H54 (cell line): ENCODE measurements around the gene SRF.

Source experiments
- DNase-seq: peaks from one replicate; pipeline ENCODE4 v3.0.0; 2011; ENCODE audit warnings: low spot score, mixed read lengths; ENCODE audit not compliant: insufficient read length
- FAIRE-seq: peaks from 3 replicates; lab custom pipeline; 2011; peaks lifted over from hg19 to GRCh38; lab: Jason Lieb, UNC
- POLR2A ChIP-seq: IDR thresholded peaks from 2 replicates; pipeline ENCODE4 v1.6.1; 2011; ENCODE audit warnings: low read depth, mild to moderate bottlenecking, low read length

The SRF gene

GRCh38 chr6:43183441-43183840 is 12.4 kb downstream of the SRF start:
- TF ChIP-seq POLR2A: no peak
- no peak for FAIRE-seq
- no peak for DNase-seq

DNA sequence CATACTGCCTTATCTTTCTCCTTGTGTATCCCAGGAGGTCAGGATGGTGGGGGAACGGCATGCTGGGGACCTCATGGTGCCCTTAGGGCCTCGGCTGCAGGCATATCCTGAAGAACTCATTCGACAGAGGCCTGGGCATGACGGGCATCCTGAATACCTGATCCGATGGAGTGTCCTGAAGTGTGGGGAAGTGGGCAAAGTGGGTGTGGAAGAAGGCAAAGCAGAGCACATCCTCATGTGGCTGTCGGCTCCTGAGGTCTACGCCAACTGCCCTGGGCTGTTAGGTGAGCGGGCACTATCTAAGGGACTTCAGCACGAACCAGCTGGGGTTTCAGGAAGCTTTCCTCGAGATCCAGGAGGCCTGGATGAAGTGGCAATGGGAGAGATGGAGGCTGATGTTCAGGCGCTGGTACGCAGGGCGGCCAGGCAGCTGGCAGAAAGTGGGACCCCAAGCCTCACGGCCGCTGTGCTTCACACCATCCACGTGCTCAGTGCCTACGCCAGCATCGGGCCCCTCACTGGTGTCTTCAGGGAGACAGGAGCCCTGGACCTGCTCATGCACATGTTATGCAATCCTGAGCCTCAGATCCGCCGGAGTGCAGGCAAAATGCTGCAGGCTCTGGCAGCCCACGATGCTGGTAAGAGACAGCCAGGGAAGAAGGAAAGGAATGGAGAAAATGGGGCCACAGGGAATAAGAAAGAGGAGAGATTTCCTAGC is 13.4 kb downstream of the SRF start:
- DNase-seq (no peak), FAIRE-seq (no peak)
- TF ChIP-seq POLR2A: no peak

DNA sequence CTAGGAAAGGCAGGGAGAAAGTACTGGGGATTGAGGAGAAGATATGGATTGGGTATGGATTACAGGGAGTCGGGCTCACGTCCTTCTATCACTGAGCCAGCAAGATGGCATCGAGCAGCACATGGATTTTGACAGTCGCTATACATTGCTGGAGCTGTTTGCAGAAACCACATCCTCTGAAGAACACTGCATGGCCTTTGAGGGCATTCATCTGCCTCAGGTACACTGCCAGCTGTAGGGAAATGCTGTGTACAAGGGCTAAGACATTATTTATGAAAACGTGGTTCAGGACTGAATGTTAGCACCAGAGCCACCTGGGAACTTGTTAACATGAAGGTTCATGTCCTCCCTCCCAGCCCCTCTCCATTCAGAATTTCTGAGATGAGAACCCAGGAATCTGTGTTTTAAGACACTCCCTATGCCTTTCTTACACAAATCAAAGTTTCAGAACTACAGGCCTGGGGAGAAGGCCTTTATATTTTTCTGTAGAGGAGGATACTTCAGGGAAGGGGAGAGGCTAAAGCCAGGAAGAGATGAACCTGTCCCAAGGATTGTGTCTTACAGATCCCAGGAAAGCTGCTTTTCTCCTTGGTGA is 14.4 kb downstream of the SRF start:
- no peak for TF ChIP-seq POLR2A
- DNase-seq: no peak
- no peak for FAIRE-seq

GRCh38 chr6:43186019-43186418 is 14.9 kb downstream of the SRF start:
- TF ChIP-seq POLR2A: no peak
- DNase-seq (no peak), FAIRE-seq (no peak)

DNA sequence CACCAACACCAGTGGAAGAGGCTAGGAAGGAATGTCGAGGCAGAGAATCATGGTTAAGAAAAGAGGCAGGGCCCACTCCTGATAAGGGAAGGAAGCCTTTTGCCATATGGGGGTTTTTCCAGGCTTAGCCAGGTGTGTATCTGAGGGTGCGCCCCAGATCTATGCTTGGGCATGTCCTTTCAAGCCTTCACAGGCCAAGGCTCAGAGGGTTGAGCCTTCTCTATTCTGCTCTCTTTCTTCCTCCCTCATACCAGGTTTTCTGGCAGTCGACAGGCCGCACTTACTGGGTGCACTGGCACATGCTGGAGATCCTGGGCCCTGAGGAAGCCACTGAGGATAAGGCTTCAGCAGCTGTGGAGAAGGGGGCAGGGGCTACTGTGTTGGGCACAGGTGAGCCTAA is 15.6 kb downstream of the SRF start:
- DNase-seq (no peak), FAIRE-seq (no peak)
- TF ChIP-seq POLR2A: no peak

GRCh38 chr6:43187821-43188220 is 16.8 kb downstream of the SRF start:
- no peak for TF ChIP-seq POLR2A
- FAIRE-seq (no peak), DNase-seq (no peak)

DNA sequence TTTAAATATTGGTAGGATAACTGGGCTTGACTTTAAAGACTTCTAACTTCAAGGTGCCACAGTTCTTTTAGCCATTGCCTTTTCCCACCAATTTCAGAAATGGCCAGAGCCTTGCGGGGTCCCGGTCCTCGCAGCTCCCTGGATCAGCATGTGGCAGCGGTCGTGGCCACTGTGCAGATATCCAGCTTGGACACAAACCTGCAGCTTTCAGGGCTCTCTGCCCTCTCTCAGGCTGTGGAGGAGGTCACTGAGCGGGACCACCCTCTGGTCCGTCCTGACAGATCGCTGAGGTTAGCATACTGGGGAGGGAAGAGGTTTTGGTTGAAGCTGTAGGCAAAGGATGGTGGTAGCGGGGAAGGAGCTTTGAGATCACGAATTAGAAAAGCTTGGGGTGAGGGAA is 17.4 kb downstream of the SRF start:
- no peak for TF ChIP-seq POLR2A
- no peak for FAIRE-seq

DNA sequence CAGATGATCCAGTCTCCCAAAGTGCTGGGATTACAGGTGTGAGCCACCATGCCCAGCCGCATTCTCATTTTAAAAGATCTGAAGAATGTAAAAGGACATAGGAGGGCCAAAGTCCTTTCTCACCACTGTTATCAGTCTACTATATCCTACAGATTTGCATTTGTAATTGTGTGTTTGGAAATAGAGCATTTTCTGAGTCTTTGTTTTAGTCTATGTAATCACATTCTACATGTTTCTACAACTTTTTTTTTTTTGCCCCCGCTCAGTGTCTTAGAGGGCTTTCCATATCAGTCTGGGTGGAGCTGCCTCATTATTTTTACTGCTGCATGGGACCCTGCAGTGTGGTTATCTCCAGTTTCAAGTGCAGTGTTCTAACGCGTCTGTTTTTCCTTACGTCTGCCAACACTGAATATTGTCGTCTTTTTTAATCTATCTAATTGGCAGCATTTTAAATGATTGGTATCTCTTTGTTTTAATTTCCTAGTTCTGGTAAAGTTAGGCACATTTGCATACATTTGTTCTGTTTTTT is 18.8 kb downstream of the SRF start:
- no peak for TF ChIP-seq POLR2A
- FAIRE-seq: no peak
- DNase-seq: no peak

More for the DNA sequence above, 17.4 kb downstream of the SRF start:
- DNase-seq: no peak

- FAIRE-seq (no peak), DNase-seq (no peak)
- TF ChIP-seq POLR2A: no peak
Observed at GRCh38 chr6:43192911-43193310, 21.8 kb downstream of the SRF start.

GRCh38 chr6:43193929-43194328 is 22.9 kb downstream of the SRF start:
- no peak for TF ChIP-seq POLR2A
- no peak for FAIRE-seq
- DNase-seq: no peak

GRCh38 chr6:43196337-43196736 is 25.3 kb downstream of the SRF start:
- TF ChIP-seq POLR2A: no peak
- no peak for DNase-seq
- no peak for FAIRE-seq

DNA sequence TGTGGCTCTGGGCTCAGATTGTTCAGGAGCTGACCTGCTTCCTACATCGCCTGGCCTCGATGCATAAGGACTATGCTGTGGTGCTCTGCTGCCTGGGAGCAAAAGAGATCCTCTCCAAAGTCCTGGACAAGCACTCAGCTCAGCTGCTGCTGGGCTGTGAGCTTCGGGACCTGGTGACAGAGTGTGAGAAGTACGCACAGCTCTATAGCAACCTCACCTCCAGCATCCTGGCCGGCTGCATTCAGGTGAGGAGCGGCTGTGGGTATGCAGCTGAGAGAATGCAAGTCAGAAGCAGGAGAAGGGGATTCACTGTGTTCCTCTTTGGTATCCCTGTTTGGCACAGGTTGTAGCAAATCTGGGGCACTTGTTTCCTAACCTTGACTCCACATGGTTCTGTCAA is 28.8 kb downstream of the SRF start:
- no peak for FAIRE-seq
- no peak for DNase-seq
- no peak for TF ChIP-seq POLR2A

DNA sequence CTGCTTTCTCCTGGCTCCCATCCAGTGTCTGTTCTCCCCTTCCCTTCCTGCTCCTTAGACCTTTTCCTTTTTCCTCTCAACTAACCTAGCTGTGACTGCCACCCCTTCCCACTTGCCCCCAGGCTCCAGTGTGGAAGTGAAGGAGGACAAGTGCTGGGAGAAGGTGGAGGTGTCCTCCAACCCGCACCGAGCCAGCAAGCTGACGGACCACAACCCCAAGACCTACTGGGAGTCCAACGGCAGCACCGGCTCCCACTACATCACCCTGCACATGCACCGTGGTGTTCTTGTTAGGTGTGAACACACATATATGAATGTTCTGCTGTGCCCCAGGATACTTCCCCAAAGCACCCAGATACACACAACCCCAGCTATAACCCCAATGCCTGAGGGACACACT is 29.5 kb downstream of the SRF start:
- TF ChIP-seq POLR2A: no peak
- FAIRE-seq (no peak), DNase-seq (no peak)

DNA sequence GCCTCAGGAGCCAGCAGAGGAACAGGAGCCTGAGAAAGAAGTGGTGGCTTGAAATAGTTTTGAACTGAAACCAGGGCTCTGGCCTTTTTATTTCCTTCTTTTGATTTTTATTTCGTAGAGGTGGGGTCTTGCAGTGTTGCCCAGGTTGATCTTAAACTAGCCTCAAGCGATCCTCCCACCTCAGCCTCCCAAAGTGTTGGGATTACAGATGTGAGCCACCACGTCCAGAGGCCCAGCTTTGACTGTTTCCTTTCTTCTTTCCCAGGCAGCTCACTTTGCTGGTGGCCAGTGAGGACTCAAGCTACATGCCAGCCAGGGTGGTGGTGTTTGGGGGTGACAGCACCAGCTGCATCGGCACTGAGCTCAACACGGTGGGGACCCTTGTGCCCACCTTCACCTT is 31.4 kb downstream of the SRF start:
- no peak for TF ChIP-seq POLR2A
- DNase-seq (no peak), FAIRE-seq (no peak)
